ENCODE results near the gene TGFB3.
"Not testable (repeated sequence)": the region's sequence is repeated elsewhere in the genome, so short reads cannot be mapped to it uniquely, and the experiment has no call there.

The TGFB3 gene

GRCh38 chr14:75961662-75962061 is 20.1 kb downstream of the TGFB3 start:
- in situ Hi-C loops (cut with MboI; ENCODE audit: low sequenced_read_pairs): no loop called here

- in situ Hi-C loops (cut with MboI; ENCODE audit: low sequenced_read_pairs): no loop called here
These were observed 21.6 kb downstream of the TGFB3 start for GRCh38 chr14:75960231-75960630.

- in situ Hi-C loops (cut with MboI; ENCODE audit: low sequenced_read_pairs): no loop called here
These were observed 22.8 kb downstream of the TGFB3 start for GRCh38 chr14:75959031-75959430.

DNA sequence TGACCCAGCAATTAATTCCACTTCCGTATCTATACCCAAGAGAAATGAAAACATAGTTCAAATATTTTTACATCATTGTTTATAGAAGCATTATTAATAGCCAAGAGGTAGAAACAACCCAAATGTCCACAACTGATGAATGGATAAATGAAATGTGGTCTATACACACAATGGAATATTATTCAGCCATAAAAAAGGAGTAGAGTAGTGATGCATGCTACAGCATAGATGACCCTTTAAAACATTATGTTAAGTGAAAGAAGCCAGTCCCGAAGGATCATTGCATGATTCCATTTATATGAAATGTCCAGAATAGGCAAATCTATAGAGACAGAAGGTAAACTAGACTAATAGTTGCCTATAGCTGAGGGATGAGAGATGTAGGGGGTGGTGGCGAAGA is 29.3 kb downstream of the TGFB3 start:
- in situ Hi-C loops (cut with MboI; ENCODE audit: low sequenced_read_pairs): no loop called here

GRCh38 chr14:75946785-75947184 is 35.0 kb downstream of the TGFB3 start:
- in situ Hi-C loops (cut with MboI; ENCODE audit: low sequenced_read_pairs): no loop called here

GRCh38 chr14:75944607-75945241 is 37.1 kb downstream of the TGFB3 start:
- in situ Hi-C loops (cut with MboI; ENCODE audit: low sequenced_read_pairs): no loop called here

- in situ Hi-C loops (cut with MboI; ENCODE audit: low sequenced_read_pairs): no loop called here
These were observed 40.8 kb downstream of the TGFB3 start for GRCh38 chr14:75941030-75941429.

- in situ Hi-C loops (cut with MboI; ENCODE audit: low sequenced_read_pairs): no loop called here
These were observed 42.6 kb downstream of the TGFB3 start for GRCh38 chr14:75939200-75939599.

- in situ Hi-C loops (cut with MboI; ENCODE audit: low sequenced_read_pairs): no loop called here
These were observed 46.7 kb downstream of the TGFB3 start for GRCh38 chr14:75934998-75935628.

- in situ Hi-C loops (cut with MboI; ENCODE audit: low sequenced_read_pairs): no loop called here
These were observed 48.0 kb downstream of the TGFB3 start for GRCh38 chr14:75933712-75934296.

GRCh38 chr14:75928690-75929181 is 53.1 kb downstream of the TGFB3 start:
- in situ Hi-C loops (cut with MboI; ENCODE audit: low sequenced_read_pairs): no loop called here

GRCh38 chr14:75927564-75928087 is 54.2 kb downstream of the TGFB3 start:
- in situ Hi-C loops (cut with MboI; ENCODE audit: low sequenced_read_pairs): no loop called here

GRCh38 chr14:75926431-75927115 is 55.2 kb downstream of the TGFB3 start:
- in situ Hi-C loops (cut with MboI; ENCODE audit: low sequenced_read_pairs): no loop called here

DNA sequence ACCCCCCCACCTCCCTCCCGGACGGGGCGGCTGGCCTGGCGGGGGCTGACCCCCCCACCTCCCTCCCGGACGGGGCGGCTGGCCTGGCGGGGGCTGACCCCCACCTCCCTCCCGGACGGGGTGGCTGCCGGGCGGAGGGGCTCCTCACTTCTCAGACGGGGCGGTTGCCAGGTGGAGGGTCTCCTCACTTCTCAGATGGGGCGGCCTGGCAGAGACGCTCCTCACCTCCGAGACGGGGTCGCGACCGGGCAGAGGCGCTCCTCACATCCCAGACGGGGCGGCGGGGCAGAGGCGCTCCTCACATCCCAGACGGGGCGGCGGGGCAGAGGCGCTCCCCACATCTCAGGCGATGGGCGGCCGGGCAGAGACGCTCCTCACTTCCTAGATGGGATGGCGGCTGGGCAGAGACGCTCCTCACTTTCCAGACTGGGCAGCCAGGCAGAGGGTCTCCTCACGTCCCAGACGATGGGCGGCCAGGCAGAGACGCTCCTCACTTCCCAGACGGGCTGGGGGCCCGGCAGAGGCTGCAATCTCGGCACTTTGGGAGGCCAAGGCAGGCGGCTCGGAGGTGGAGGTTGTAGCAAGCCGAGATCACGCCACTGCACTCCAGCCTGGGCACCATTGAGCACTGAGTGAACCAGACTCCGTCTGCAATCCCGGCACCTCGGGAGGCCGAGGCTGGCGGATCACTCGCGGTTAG is 56.5 kb downstream of the TGFB3 start:
- in situ Hi-C loops (cut with MboI; ENCODE audit: low sequenced_read_pairs): not testable (repeated sequence)

- in situ Hi-C loops (cut with MboI; ENCODE audit: low sequenced_read_pairs): not testable (repeated sequence)
These were observed 61.4 kb downstream of the TGFB3 start for GRCh38 chr14:75920421-75920820.

GRCh38 chr14:75917946-75918335 is 63.9 kb downstream of the TGFB3 start:
- in situ Hi-C loops (cut with MboI; ENCODE audit: low sequenced_read_pairs): no loop called here

GRCh38 chr14:75917322-75917945 is 64.4 kb downstream of the TGFB3 start:
- in situ Hi-C loops (cut with MboI; ENCODE audit: low sequenced_read_pairs): no loop called here

DNA sequence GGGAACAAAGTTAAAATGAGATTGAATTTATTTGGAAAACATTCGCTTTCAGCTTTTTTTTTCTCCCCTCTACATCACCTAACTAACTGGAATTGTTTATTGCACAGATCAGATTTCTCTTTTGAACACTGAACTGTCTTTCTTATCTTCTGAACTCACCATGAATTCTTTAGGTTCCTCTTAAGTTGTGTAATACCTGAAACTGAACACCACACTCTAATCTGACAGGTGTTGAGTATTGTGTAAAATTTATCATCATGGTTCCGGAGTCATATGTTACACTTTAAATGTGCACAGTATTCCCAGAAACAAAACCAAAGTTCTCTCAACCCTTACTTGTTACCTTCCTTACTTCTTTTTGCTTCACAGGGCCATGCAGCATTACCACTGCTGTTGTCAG is 66.8 kb downstream of the TGFB3 start:
- in situ Hi-C loops (cut with MboI; ENCODE audit: low sequenced_read_pairs): no loop called here

DNA sequence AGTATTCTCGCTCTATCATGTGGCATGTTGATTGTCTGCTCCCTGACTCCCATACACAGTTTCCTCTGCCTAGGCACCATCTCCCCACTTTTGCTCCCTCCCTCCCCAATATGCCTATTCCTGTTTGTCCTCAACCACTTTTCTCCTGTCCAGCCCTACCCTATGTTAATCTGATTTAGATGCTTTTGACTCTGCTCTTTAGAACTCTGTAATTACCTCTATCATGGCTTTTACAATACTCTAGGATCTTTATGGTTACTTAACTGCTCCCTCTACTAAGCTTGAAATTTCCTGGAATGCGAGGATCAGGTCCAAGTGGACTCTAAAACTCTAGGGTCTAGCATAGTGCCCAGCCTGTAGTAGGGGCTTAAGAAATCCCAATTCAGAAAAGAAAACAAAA is 68.6 kb downstream of the TGFB3 start:
- in situ Hi-C loops (cut with MboI; ENCODE audit: low sequenced_read_pairs): no loop called here

DNA sequence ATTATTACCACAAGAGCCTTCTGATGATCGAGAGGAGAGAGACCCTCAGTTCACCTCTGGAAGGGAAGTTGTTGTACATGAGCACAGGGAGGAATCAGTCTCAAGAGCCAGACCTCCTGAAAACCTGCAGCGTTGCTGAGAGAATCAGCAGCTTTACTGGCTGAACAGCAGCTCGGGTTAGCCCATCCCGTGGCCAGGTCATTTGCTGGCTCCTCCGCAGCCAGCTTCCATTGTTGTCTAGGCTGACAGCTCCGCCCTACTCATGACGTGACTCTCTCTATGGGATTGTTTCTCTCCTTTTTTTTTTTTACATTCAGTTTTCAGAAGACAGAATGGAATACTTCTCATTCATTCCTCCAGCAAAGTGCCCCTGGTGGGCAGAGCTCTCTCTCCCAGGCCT is 69.9 kb downstream of the TGFB3 start:
- in situ Hi-C loops (cut with MboI; ENCODE audit: low sequenced_read_pairs): no loop called here
